ENCODE results near the gene LRRC34. TPM values are rescaled to one million over a fixed set of nuclear protein-coding genes. Genes with fewer than 3 reads are reported as not detected.

LRRC34 gene, protein sequence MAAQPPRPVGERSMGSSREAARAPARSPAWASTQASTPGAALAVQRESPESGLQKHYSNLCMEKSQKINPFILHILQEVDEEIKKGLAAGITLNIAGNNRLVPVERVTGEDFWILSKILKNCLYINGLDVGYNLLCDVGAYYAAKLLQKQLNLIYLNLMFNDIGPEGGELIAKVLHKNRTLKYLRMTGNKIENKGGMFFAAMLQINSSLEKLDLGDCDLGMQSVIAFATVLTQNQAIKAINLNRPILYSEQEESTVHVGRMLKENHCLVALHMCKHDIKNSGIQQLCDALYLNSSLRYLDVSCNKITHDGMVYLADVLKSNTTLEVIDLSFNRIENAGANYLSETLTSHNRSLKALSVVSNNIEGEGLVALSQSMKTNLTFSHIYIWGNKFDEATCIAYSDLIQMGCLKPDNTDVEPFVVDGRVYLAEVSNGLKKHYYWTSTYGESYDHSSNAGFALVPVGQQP
- total RNA-seq = 1 to 10 TPM; 3.8 TPM

DNA sequence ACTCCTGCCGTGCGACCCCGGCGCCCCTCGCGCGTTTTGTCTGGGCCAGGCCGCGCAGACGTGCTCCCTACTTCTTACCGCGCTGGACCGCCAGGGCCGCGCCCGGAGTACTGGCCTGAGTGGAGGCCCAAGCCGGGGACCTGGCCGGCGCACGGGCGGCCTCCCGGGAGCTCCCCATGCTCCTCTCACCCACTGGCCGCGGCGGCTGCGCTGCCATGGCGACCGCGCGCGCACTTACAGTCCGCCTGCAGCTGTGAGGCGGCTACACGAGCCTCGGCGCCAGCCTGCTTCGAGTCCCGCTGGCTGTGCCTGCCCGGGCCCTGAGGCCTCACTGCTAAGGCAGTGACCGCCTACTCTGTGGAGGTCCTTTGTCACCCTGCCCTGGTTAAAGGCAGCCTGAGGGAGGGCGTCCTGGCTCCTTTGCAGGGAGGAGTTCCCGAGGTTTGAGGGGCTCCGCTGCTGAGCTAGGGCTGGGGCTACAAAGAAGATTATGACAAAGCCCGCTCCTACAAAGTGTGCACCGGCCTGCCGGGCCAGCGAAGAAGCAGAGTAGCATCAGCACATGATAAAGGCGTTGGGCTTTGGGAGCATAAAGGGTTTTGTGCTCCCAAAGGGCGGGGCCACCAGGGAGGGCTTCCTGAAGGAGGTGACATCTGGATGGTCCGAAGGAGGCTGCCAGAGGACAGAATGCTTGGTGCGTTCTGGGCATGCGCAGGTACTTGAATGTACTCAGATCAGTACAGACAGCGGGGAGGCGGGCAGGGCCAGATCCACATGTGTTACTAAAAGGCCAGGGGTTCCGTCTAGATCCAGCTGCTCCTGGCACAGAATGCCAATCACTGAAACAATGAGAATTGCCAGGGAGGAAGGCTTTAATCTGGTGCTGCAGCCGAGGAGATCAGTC lies at the start of gene LRRC34, which contains the start of gene LRRIQ4:
LRRC34 (minus strand) TSS at position 573 of the 904 bp plus-strand sequence; CDS start at position 217, 356 bp downstream.
LRRIQ4 (plus strand) TSS at position 539 of the 904 bp plus-strand sequence. CDS start 9,052 bp downstream, outside the sequence.
- Mint-ChIP-seq H3K4me3 (peak within 1 kb of the TSS; percentile 77), H3K27me3 (peaks cover 2% of the 10 kb centered on the region), H3K4me1 (peaks cover 27% of the 10 kb centered on the region), H3K9me3 (ENCODE audit: low read depth) (peaks cover 13% of the 10 kb centered on the region), H3K36me3 (ENCODE audit: low read depth) (peaks cover 10% of the 10 kb centered on the region), H3K27ac (peak within 1 kb of the TSS; percentile 82)
- CTCF ChIA-PET = interaction anchor here (0.7 to 1.6 kb wide), 5 partner anchors 18 to 155 kb away, joined by 3 to 7 read pairs (median 3); no protein-coding TSS in a partner anchor
- POLR2A ChIA-PET = interaction anchor here (1.4 kb wide), 1 partner anchor 155 kb away, joined by 3 read pairs; no protein-coding TSS in a partner anchor
- peak; percentile 90 for DNase-seq
- ATAC-seq = peak; percentile 77
- intact Hi-C loops (cut with DNase I, micrococcal nuclease) = loop anchor here (1.0 to 5.0 kb wide), 11 partner anchors 39 to 545 kb away; partner anchors contain the start of genes SEC62 (in 2 of the 2), GPR160 (in 1 of the 2), MYNN (in 1 of the 2) and PHC3 (in 1 of the 2)

DNA sequence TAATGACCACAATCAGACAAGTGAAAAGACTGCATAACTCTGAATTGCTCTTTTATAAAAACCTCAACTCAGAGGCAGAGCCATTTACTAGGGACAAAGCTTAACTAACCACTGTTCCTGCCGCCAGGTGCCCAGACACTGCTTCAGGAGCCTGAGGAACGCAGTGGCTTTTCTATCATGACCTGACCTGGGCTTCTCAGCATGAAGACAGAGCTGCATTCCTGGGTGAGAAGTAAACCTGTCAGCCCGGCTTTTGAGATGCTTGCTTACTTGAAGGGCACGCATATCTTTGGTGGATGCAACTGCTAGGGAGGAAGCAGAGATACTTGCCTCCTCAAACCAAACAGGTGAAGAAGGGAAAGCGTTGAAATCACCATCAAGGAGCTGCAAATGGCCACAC lies 49.2 kb upstream of the LRRC34 start:
- intact Hi-C loops (cut with DNase I, micrococcal nuclease) = loop anchor here (5.0 to 10.0 kb wide), 8 partner anchors 50 to 550 kb away; partner anchors contain the start of genes GPR160 (in 1 of the 2), LRRC34 (in 1 of the 2), LRRIQ4 (in 1 of the 2) and SEC62 (in 1 of the 2)
- DNase-seq (no peak), ATAC-seq (no peak)
- POLR2A ChIA-PET = interaction anchor here (0.6 to 0.9 kb wide), 3 partner anchors 106 to 500 kb away, joined by 3 to 6 read pairs (median 4); partner anchors contain the start of gene PHC3
- Mint-ChIP-seq H3K4me3 (no peak overlapping the region), H3K36me3 (ENCODE audit: low read depth) (no peaks in the 10 kb centered on the region), H3K4me1 (peaks cover 18% of the 10 kb centered on the region), H3K27ac (no peak overlapping the region), H3K9me3 (ENCODE audit: low read depth) (no peaks in the 10 kb centered on the region), H3K27me3 (peaks cover 10% of the 10 kb centered on the region)
- CTCF ChIA-PET = interaction anchor here (0.5 to 3.7 kb wide), 12 partner anchors 10 to 396 kb away, joined by 3 to 17 read pairs (median 3); partner anchors contain the start of genes LRRC34 and LRRIQ4

DNA sequence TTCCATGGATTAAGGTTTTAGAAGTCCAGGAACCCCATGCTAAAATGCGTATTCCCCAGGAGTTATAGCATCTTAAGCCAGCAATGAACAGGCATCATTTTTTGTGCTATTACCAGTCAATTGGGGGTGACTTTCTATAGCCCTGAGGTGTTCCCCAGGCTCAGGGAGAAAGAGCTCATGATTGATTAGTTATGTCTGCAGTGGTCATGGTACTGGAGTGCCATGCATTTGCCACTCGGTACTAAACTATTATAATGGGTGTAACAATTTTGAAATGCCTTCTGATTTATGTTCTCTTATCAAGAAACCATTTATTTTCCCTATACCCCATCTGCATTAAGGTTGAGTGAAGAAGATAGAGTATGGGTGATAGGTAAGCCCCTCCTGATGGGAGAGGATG lies 45.1 kb upstream of the LRRC34 start:
- Mint-ChIP-seq H3K4me3 (no peak overlapping the region), H3K27ac (no peak overlapping the region), H3K4me1 (no peaks in the 10 kb centered on the region), H3K9me3 (ENCODE audit: low read depth) (no peaks in the 10 kb centered on the region), H3K36me3 (ENCODE audit: low read depth) (no peaks in the 10 kb centered on the region), H3K27me3 (peaks cover 11% of the 10 kb centered on the region)
- ATAC-seq (no peak), DNase-seq (no peak)
- ChIA-PET POLR2A (no interaction called here), CTCF (interaction anchor here (0.6 to 1.8 kb wide), 3 partner anchors 8 to 108 kb away, joined by 3 to 6 read pairs (median 3); no protein-coding TSS in a partner anchor)
- intact Hi-C loops (cut with DNase I, micrococcal nuclease) = no loop called here

DNA sequence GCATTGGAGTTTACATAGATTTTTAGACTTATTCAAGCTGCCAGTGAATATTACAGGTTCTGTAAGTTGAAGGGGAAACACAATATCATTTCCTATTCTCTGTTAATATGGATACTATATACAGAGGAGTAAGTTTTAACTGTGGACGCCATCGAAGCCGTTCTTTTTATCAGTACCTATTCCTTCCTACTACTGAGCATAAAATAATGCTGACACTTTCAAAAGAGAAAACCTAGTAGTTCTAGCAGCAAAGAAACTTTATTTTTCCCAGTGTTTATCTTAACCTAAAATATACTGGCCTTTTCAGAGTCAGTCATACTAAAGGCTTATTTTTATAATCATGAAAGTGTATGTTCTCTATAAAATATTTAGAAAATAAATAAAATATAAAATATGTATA lies 42.8 kb upstream of the LRRC34 start:
- POLR2A ChIA-PET = no interaction called here
- Mint-ChIP-seq H3K27ac (no peak overlapping the region), H3K27me3 (peaks cover 9% of the 10 kb centered on the region), H3K4me3 (no peak overlapping the region), H3K4me1 (no peaks in the 10 kb centered on the region), H3K36me3 (ENCODE audit: low read depth) (no peaks in the 10 kb centered on the region), H3K9me3 (ENCODE audit: low read depth) (no peaks in the 10 kb centered on the region)
- intact Hi-C loops (cut with DNase I, micrococcal nuclease) = no loop called here
- CTCF ChIA-PET = no interaction called here
- no peak for ATAC-seq
- DNase-seq = no peak

DNA sequence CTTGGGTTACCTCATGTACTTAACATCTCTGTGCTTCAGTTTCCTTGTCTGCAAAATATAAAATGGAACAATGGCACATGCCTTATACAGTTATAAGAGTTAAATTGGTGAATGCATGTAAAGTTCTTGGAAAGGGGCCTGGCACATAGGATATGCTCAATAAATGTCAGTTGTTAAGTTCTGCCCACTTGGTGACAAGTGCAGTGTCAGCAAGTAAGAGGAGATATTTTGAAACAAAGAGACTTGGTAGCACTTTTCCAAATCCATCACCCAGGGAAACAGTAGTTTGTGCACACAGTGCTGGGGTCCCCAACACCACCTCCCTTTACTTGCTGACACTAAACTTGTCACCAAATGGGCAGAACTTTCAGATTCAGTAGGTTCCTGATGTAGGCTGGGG lies 37.9 kb upstream of the LRRC34 start:
- Mint-ChIP-seq H3K27me3 (peaks cover 2% of the 10 kb centered on the region), H3K9me3 (ENCODE audit: low read depth) (no peaks in the 10 kb centered on the region), H3K4me3 (no peak overlapping the region), H3K27ac (no peak overlapping the region), H3K4me1 (no peaks in the 10 kb centered on the region), H3K36me3 (ENCODE audit: low read depth) (no peaks in the 10 kb centered on the region)
- ChIA-PET CTCF (no interaction called here), POLR2A (no interaction called here)
- DNase-seq (no peak), ATAC-seq (no peak)
- intact Hi-C loops (cut with DNase I, micrococcal nuclease) = no loop called here

DNA sequence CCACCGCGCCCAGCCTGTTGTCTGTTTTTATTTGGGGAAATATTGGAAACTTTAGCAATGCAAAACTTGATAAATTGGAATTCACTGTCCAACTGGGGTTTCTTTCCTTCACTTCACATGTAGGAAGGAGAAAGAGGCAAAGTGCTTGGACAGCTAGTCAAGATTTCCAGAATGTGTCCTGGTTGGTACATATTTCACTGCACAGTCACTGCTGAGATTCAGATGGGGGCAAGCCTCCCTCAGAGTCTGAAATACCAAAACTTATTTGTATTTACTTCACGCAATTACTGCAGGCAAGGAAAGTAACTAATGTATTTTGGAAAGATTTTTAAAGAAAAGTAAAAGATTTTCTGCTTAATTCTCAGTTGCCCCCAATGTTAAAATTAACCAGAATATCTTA lies 36.0 kb upstream of the LRRC34 start:
- no peak for ATAC-seq
- ChIA-PET CTCF (no interaction called here), POLR2A (no interaction called here)
- H3K27me3 Mint-ChIP-seq = peaks cover 2% of the 10 kb centered on the region
- no peaks in the 10 kb centered on the region for H3K4me1 Mint-ChIP-seq
- H3K4me3 Mint-ChIP-seq = no peak overlapping the region
- H3K9me3 Mint-ChIP-seq (ENCODE audit: low read depth) = no peaks in the 10 kb centered on the region
- intact Hi-C loops (cut with DNase I, micrococcal nuclease) = no loop called here
- DNase-seq = no peak
- H3K36me3 Mint-ChIP-seq (ENCODE audit: low read depth) = no peaks in the 10 kb centered on the region
- no peak overlapping the region for H3K27ac Mint-ChIP-seq

DNA sequence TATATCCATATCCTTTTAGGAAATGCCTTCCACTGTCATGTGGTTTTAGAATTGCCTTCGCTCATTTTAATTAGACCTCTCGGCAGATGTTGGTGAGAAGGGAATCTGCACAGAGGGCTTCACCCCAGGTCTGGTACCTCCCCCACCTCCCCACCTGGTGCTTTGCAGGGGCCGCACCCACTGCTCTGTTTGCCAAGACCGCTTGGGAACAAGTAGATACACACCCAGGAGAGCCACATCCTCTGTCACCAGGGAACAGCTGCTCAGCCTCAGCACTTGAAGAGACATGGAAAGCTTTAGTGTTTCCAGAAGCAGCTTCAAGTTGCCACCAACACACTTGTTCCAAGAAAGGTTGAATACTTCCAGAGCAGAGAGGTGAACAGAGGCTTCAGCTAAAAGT lies 35.2 kb upstream of the LRRC34 start:
- ChIA-PET CTCF (no interaction called here), POLR2A (no interaction called here)
- Mint-ChIP-seq H3K9me3 (ENCODE audit: low read depth) (no peaks in the 10 kb centered on the region), H3K4me3 (no peak overlapping the region), H3K36me3 (ENCODE audit: low read depth) (no peaks in the 10 kb centered on the region), H3K4me1 (no peaks in the 10 kb centered on the region), H3K27me3 (peaks cover 4% of the 10 kb centered on the region), H3K27ac (no peak overlapping the region)
- DNase-seq = no peak
- ATAC-seq = no peak
- intact Hi-C loops (cut with DNase I, micrococcal nuclease) = no loop called here

DNA sequence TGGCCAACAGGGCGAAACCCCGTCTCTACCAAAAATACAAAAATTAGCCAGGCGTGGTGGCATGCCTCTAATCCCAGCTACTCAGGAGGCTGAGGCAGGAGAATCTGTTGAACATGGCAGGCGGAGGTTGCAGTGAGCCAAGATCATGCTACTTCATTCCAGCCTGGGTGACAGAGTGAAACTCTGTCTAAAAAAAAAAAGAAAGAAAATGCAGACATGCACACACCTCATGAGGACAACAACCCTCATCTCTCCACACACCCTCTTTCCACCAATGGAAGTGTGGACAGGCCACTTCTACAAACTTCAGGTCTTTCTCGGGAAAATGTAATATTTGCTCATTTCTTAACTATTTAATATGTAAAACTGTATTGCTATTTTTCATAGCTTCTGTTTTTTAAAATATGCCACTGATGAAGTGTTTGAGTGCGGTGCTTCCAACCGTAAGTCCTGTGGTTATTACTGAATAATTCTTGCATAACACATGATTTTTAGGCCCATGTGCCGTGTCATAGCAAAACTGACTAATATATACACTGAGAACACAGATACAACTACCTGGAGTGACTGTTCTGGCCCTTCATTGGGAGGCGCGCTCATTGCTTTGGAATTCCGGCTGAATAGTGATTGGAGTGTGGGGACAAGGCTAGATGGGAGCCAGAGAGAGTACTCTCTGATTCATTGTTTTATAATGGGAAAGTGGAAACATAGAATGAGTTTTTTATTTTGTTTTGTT lies 33.9 kb upstream of the LRRC34 start:
- ChIA-PET POLR2A (no interaction called here), CTCF (interaction anchor here (1.1 kb wide), 1 partner anchor 15 kb away, joined by 4 read pairs; no protein-coding TSS in a partner anchor)
- ATAC-seq (no peak), DNase-seq (no peak)
- Mint-ChIP-seq H3K27ac (no peak overlapping the region), H3K9me3 (ENCODE audit: low read depth) (no peaks in the 10 kb centered on the region), H3K36me3 (ENCODE audit: low read depth) (no peaks in the 10 kb centered on the region), H3K4me1 (no peaks in the 10 kb centered on the region), H3K4me3 (no peak overlapping the region), H3K27me3 (peaks cover 4% of the 10 kb centered on the region)
- intact Hi-C loops (cut with DNase I, micrococcal nuclease) = no loop called here

DNA sequence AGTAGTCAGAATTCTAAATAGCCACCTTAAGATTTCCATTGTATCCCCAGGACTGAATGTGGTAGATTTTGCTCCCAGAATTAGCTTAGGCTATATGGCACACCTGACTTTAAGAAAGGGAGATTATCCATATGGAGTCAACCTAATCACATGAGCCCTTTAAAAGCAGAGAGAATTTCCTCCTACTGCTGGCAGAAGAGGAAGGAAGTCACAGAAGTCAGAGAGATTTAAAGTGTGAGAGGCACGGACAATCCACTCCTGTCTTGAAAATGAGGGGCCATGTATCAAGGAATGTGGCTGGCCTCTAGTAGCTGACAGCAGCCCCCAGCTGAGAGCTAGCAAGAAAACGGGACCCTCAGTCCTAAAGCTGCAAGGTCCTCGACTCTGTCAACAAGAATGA lies 30.3 kb upstream of the LRRC34 start:
- ChIA-PET CTCF (interaction anchor here (0.8 to 0.9 kb wide), 2 partner anchors 20 to 32 kb away, joined by 3 to 5 read pairs; no protein-coding TSS in a partner anchor), POLR2A (no interaction called here)
- ATAC-seq (no peak), DNase-seq (no peak)
- no peaks in the 10 kb centered on the region for H3K36me3 Mint-ChIP-seq (ENCODE audit: low read depth)
- no peaks in the 10 kb centered on the region for H3K9me3 Mint-ChIP-seq (ENCODE audit: low read depth)
- intact Hi-C loops (cut with DNase I, micrococcal nuclease) = no loop called here
- no peak overlapping the region for H3K27ac Mint-ChIP-seq
- peaks cover 4% of the 10 kb centered on the region for H3K27me3 Mint-ChIP-seq
- no peaks in the 10 kb centered on the region for H3K4me1 Mint-ChIP-seq
- H3K4me3 Mint-ChIP-seq = no peak overlapping the region

DNA sequence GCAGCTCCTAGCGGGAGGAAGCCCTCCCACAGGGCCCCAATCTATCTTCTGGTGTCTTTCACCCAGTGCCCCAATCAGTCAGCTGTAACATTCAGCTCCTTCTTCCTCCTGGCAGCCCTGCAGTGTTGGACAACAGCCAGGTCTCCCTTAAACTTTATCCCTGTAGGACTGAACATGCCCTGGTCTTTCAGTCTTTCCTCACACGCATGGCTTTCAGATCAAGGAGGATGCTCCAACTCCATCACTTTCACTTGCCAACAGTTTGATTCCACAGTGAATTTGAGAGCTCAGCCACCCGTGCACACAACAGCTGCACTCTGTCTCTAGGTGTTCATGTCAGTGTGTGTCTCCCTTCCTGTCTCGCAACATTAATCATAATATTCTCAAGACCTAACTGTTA lies 28.5 kb upstream of the LRRC34 start:
- Mint-ChIP-seq H3K36me3 (ENCODE audit: low read depth) (no peaks in the 10 kb centered on the region), H3K4me1 (no peaks in the 10 kb centered on the region), H3K4me3 (no peak overlapping the region), H3K27me3 (peaks cover 5% of the 10 kb centered on the region), H3K9me3 (ENCODE audit: low read depth) (no peaks in the 10 kb centered on the region), H3K27ac (no peak overlapping the region)
- ATAC-seq (no peak), DNase-seq (no peak)
- intact Hi-C loops (cut with DNase I, micrococcal nuclease) = no loop called here
- POLR2A ChIA-PET = no interaction called here
- CTCF ChIA-PET = no interaction called here
